HG03457 (cell line): Measurements from ENCODE around the gene RFC2.

Source experiments
- ATAC-seq: cut with Tn5 transposase; IDR thresholded peaks from one replicate; pipeline ENCODE4 v1.9.1; 2021; ENCODE audit warnings: moderate number of reproducible peaks; ENCODE audit not compliant: unreplicated experiment

Gene RFC2

GRCh38 chr7:74193913-74194312, 60.3 kb downstream of the RFC2 start:
- ATAC-seq: no peak

- ATAC-seq: no peak
These were observed 61.1 kb downstream of the RFC2 start for GRCh38 chr7:74193054-74193453.

GRCh38 chr7:74191231-74191630, 63.0 kb downstream of the RFC2 start:
- ATAC-seq: no peak

GRCh38 chr7:74190259-74190658, 63.9 kb downstream of the RFC2 start:
- no peak for ATAC-seq

GRCh38 chr7:74187915-74188675, 66.1 kb downstream of the RFC2 start:
- ATAC-seq: no peak

- ATAC-seq: no peak
These were observed 68.6 kb downstream of the RFC2 start for GRCh38 chr7:74185636-74186035.

GRCh38 chr7:74185016-74185415, 69.2 kb downstream of the RFC2 start:
- ATAC-seq: no peak

GRCh38 chr7:74183653-74184450, 70.3 kb downstream of the RFC2 start:
- ATAC-seq: no peak

- no peak for ATAC-seq
These were observed 71.1 kb downstream of the RFC2 start for GRCh38 chr7:74183142-74183541.

- ATAC-seq: no peak
These were observed 71.6 kb downstream of the RFC2 start for GRCh38 chr7:74182453-74183090.

GRCh38 chr7:74181821-74182220, 72.4 kb downstream of the RFC2 start:
- no peak for ATAC-seq
